ENCODE measurements around the gene ADAM19. TPM values are rescaled to one million over a fixed set of nuclear protein-coding genes. Genes with fewer than 3 reads are reported as not detected.

Gene ADAM19
- total RNA-seq, 4 donors from 2014 or later: 1.1 to 47.9 (median 5.4) TPM

DNA sequence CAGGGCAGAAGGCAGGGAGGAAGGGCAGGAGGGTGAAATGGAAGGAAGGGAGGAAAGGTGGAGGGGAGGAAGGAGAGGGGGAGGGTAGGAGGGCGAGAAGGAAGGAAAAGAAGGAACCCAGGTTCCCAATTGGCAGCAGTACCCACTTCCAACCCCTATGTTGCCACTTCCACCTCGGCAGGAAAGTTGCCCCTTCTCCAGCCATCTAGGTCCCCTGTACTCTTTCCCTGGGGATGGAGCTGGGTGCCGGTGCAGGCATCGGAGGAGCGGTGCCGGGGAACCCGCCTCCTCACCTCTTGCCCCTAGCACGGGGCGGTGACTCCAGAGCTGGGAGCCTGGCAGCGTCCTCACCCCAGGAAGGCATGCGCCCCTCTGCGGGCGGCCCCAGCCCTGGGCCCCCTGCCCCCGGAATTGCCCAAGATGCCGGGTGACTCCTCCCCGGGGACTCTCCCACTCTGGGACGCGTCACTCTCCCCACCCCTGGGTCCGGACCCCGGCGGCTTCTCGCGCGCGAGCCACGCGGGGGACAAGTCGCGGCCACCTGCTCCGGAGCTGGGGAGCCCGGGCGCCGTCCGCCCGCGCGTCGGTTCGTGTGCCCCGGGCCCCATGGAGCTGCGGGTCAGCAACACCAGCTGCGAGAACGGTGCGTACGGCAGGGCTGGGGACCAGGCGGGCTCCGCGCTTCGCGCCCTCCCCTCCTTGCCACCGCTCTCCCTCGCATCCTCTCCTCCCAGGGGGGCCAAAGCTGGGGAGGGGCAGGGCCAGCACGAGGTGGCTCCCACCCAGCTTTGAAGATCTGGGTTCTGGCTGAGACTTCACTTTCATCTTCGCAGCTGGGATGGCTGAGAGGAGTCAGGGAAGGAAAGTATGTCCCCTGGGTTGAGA is 115.6 kb downstream of the ADAM19 start, which contains the start of gene NIPAL4:
Gene NIPAL4 (plus strand): TSS at position 499 of the 885 bp plus-strand sequence. CDS start 108 bp downstream, at position 607.
- Histone ChIP-seq H3K9me3 (no peaks in the 10 kb centered on the region), H3K36me3 (no peaks in the 10 kb centered on the region), H3K27me3 (peaks cover 0 to 9% of the 10 kb centered on the region in 2 donors), H3K27ac (peak within 1 kb of the TSS in 2 of 4 donors; percentile 46 to 52), H3K4me3 (peak within 1 kb of the TSS; percentile 45 to 65 (median 50)), H3K4me1 (peaks cover 0 to 11% (median 5%) of the 10 kb centered on the region in 4 donors)
- no peak for DNase-seq
- TF ChIP-seq, protein P1, sequence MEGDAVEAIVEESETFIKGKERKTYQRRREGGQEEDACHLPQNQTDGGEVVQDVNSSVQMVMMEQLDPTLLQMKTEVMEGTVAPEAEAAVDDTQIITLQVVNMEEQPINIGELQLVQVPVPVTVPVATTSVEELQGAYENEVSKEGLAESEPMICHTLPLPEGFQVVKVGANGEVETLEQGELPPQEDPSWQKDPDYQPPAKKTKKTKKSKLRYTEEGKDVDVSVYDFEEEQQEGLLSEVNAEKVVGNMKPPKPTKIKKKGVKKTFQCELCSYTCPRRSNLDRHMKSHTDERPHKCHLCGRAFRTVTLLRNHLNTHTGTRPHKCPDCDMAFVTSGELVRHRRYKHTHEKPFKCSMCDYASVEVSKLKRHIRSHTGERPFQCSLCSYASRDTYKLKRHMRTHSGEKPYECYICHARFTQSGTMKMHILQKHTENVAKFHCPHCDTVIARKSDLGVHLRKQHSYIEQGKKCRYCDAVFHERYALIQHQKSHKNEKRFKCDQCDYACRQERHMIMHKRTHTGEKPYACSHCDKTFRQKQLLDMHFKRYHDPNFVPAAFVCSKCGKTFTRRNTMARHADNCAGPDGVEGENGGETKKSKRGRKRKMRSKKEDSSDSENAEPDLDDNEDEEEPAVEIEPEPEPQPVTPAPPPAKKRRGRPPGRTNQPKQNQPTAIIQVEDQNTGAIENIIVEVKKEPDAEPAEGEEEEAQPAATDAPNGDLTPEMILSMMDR (IDR thresholded peaks at IDR 0.05): no peak
- TF ChIP-seq POLR2A (IDR thresholded peaks at IDR 0.05): no peak

DNA sequence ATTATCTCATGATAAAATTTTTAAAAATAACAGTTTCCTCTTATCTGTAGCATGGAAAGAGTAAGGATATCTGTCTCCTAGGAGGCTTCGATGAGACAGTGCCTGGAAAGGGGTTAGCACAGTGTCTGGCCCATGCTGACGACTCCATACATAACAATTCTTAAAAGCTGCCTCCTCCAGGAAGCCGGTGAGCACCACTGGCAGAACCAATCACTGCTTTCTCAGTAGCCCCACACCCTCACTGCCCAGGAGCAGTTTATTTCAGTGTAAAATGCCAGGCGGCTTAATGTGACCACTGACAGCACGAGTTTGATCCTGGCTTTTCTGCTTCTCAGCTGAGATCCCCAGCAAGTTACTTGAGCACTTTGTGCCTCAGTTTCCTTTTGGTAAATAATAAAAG is 116.7 kb downstream of the ADAM19 start:
- H3K27me3 ChIP-seq: peaks cover 0 to 9% of the 10 kb centered on the region in 2 donors
- DNase-seq: no peak
- H3K4me3 ChIP-seq: no peak overlapping the region
- peaks cover 0 to 11% (median 5%) of the 10 kb centered on the region in 4 donors for H3K4me1 ChIP-seq
- H3K27ac ChIP-seq: no peak overlapping the region
- H3K9me3 ChIP-seq: no peaks in the 10 kb centered on the region
- TF ChIP-seq, protein P1 (IDR thresholded peaks at IDR 0.05): no peak
- no peak for TF ChIP-seq POLR2A (IDR thresholded peaks at IDR 0.05)
- H3K36me3 ChIP-seq: no peaks in the 10 kb centered on the region

DNA sequence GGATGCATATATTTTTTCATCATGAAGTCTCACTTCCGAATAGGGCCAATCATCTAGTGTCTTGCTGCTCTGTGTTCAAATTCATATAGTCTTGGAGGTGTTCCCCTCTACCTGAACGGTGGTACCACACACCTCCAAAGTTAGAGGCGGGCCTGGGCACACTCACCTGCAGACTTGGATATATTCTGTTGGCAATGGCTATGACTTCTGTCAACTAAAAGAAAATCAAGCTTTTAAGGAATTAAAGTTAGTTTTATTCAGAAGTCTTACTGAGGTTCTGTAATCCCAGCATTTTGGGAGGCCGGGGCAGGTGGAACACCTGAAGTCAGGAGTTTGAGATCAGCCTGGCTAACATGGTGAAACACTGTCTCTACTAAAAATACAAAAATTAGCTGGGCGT is 118.2 kb downstream of the ADAM19 start:
- peaks cover 0 to 11% (median 5%) of the 10 kb centered on the region in 4 donors for H3K4me1 ChIP-seq
- H3K4me3 ChIP-seq: no peak overlapping the region
- peaks cover 0 to 9% of the 10 kb centered on the region in 2 donors for H3K27me3 ChIP-seq
- H3K9me3 ChIP-seq: no peaks in the 10 kb centered on the region
- no peak for TF ChIP-seq POLR2A (IDR thresholded peaks at IDR 0.05)
- TF ChIP-seq, protein P1 (IDR thresholded peaks at IDR 0.05): no peak
- H3K27ac ChIP-seq: no peak overlapping the region
- no peaks in the 10 kb centered on the region for H3K36me3 ChIP-seq
- no peak for DNase-seq

DNA sequence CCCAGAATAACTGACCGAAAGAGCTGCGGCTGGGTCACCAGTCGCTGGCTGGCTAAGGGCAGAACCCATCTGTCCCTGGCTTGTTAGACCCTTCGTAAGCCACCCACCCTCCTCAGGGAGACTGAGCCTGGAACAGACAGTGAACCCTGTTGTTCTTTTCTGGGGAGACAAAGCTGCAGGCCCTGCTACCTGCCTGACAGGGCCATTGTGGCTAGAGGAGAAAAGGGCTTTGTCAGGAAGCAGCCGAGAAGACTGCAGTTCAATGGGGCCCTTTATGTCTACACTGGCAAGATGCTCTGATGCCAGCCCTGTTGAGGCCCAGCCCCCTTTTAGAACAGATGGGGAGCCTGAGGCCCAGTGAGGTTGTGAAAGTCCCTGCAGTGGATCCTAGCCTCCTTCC is 119.3 kb downstream of the ADAM19 start:
- TF ChIP-seq, protein P1 (IDR thresholded peaks at IDR 0.05): no peak
- TF ChIP-seq POLR2A (IDR thresholded peaks at IDR 0.05): no peak
- Histone ChIP-seq H3K9me3 (no peaks in the 10 kb centered on the region), H3K36me3 (no peaks in the 10 kb centered on the region), H3K4me1 (peaks cover 0 to 11% (median 5%) of the 10 kb centered on the region in 4 donors), H3K27ac (no peak overlapping the region), H3K27me3 (peaks cover 0 to 9% of the 10 kb centered on the region in 2 donors), H3K4me3 (no peak overlapping the region)
- DNase-seq: no peak

DNA sequence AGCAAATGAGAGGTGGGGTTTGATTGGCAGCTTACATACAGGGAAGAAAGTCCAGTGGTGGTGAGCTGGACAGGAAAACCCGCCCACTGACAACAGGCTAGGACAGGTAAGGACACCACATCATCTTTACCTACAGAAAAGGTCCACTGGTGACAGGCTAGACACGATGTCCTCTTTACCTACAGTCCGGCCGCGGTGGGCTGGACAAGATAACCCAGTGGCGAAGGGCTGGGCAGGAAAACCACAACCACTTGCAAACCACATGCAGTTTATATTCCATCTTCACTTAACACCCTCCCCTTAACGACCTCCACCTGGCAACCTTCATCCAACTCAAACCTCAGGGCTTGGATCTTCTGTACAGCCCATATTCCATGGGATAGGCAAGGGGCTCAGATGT is 120.5 kb downstream of the ADAM19 start:
- peaks cover 0 to 6% (median 2%) of the 10 kb centered on the region in 4 donors for H3K4me1 ChIP-seq
- no peak overlapping the region for H3K27ac ChIP-seq
- TF ChIP-seq, protein P1 (IDR thresholded peaks at IDR 0.05): no peak
- TF ChIP-seq POLR2A (IDR thresholded peaks at IDR 0.05): no peak
- no peak for DNase-seq
- H3K9me3 ChIP-seq: no peaks in the 10 kb centered on the region
- H3K4me3 ChIP-seq: no peak overlapping the region
- H3K36me3 ChIP-seq: no peaks in the 10 kb centered on the region
- peaks cover 0 to 5% of the 10 kb centered on the region in 2 donors for H3K27me3 ChIP-seq

Measured in Peyer's patch (tissue), 4 donors.